Thyroid gland (tissue), 4 donors: ENCODE results near the gene ZNF76. TPM values are rescaled to one million over a fixed set of nuclear protein-coding genes. Genes with fewer than 3 reads are reported as not detected.

ENCODE experiments used
- DNase-seq, 2 donors: peaks; one replicate each; pipeline ENCODE4 v3.0.0-alpha.2; 2019
- H3K27ac ChIP-seq, 3 donors: fragments of 200-600 bp; sonication (generic); 1 replicate in 2 of 3; 2 replicates in 1 of 3; pipeline ENCODE4 v1.5.1; 2016 to 2019; ENCODE audit warnings: mild to moderate bottlenecking in 1 of 3, moderate library complexity in 1 of 3
- H3K27me3 ChIP-seq: fragments of 200-600 bp; sonication (generic); one replicate; pipeline ENCODE4 v1.5.1; 2019
- H3K36me3 ChIP-seq, 2 donors: fragments of 200-600 bp; sonication (generic); one replicate each; pipeline ENCODE4 v1.5.1; 2016 to 2019
- H3K4me1 ChIP-seq, 2 donors: fragments of 200-600 bp; sonication (generic); one replicate each; pipeline ENCODE4 v1.5.1; 2017 to 2019
- H3K4me3 ChIP-seq, 3 donors: fragments of 200-600 bp; sonication (generic); replicated peaks in 1 of 3; 1 replicate in 2 of 3; 2 replicates in 1 of 3; pipeline ENCODE4 v1.5.1; 2016; ENCODE audit warnings: mild to moderate bottlenecking in 1 of 3
- H3K9me3 ChIP-seq: fragments of 200-600 bp; sonication (generic); one replicate; pipeline ENCODE4 v1.5.1; 2017
- POLR2A ChIP-seq, 2 donors: fragments of 450-650 bp; IDR thresholded peaks; one replicate each; pipeline ENCODE4 v1.6.1; 2017; ENCODE audit warnings: antibody characterized with exemption in 2 of 2, mild to moderate bottlenecking in 2 of 2, moderate library complexity in 1 of 2
- WGBS, 2 donors: methylation state at CpG; one replicate each; pipeline ENCODE4 v1.1.5; 2017; 5-methylcytosine and 5-hydroxymethylcytosine counted together
- intact Hi-C: fragments of 100-400 bp; cut with DNase I; formaldehyde crosslinking; loops from one replicate; pipeline ENCODE4 v1.15.1; 2023
- total RNA-seq, 4 donors: library from RNA; depleted of rRNA; stranded (reverse); fragments of >200 nt; gene quantifications; one replicate each; pipeline ENCODE4 v1.2.3, GENCODE V29; 2016
- TF ChIP-seq, protein P1 (sequence below), 6 experiments: fragments of 200-600 bp in 3 of 6; fragments of 450-650 bp in 3 of 6; sonication (generic) in 3 of 6; IDR thresholded peaks; one replicate each; pipeline ENCODE4 v1.5.1; 2016 to 2019; ENCODE audit warnings: antibody characterized with exemption in 6 of 6, mild to moderate bottlenecking in 2 of 6, inconsistent platforms in 1 of 6, moderate library complexity in 1 of 6

ZNF76 gene
- total RNA-seq, 4 donors from 2014 or later: 54.3 to 81.7 (median 71.6) TPM

DNA sequence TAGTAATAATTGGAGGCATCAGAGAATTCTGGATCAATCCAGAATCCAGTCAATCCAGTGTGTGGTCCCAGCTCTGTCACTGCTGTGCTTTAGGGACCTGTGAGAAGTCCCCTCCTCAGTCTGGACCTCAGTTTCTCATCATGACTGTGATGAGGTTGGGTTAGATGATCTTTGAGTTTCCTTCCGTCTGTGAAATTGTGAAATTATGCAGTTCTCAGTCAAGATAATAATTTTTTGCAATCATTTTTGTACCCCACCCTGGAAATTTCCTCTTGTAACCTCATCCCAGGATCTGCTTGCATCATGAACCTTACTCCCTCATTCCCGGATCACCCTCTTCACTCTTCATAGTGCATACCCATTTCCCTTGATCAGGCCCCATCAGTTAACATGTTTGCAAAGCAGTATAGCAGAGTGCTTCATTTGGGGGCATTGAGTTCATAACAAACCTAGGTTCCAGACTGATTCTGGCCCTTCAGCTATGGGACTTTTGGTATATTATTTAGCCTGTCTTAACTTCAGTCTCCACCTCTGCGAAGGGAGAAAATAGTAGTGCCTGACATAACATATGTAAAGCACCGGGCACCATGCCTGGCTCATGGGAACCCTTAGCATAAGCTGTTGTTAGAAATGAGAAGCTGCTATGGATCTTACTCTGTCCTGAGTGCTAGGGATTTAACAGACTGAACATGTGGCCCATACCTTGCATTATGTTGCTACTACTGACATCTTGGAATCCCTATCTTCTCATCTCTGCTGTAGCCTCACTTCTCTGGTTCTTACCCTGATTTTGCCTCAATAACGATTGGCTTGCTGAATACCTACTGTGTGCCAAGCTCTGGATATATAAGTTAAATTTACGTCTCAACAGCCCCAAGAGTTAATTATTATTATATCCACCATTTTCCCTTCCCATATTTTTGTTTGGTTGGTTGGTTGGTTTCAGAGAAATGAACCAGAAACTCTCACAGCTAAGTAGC, 1.3 kb downstream of the ZNF76 start:
- intact Hi-C loops: no loop called here
- H3K4me3 ChIP-seq: peak overlapping the region in 1 of 3 donors; percentile 84
- H3K27ac ChIP-seq: peak overlapping the region; percentile 95 to 99 (median 98)
- DNase-seq: no peak
- peaks cover 29 to 50% of the 10 kb centered on the region in 2 donors for H3K4me1 ChIP-seq
- no peaks in the 10 kb centered on the region for H3K36me3 ChIP-seq
- TF ChIP-seq, protein P1, sequence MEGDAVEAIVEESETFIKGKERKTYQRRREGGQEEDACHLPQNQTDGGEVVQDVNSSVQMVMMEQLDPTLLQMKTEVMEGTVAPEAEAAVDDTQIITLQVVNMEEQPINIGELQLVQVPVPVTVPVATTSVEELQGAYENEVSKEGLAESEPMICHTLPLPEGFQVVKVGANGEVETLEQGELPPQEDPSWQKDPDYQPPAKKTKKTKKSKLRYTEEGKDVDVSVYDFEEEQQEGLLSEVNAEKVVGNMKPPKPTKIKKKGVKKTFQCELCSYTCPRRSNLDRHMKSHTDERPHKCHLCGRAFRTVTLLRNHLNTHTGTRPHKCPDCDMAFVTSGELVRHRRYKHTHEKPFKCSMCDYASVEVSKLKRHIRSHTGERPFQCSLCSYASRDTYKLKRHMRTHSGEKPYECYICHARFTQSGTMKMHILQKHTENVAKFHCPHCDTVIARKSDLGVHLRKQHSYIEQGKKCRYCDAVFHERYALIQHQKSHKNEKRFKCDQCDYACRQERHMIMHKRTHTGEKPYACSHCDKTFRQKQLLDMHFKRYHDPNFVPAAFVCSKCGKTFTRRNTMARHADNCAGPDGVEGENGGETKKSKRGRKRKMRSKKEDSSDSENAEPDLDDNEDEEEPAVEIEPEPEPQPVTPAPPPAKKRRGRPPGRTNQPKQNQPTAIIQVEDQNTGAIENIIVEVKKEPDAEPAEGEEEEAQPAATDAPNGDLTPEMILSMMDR (IDR thresholded peaks at IDR 0.05): no peak
- TF ChIP-seq POLR2A (IDR thresholded peaks at IDR 0.05): no peak
- WGBS, 2 donors: 84 to 89% methylated on average over 6 of the region's 6 CpGs
- no peaks in the 10 kb centered on the region for H3K27me3 ChIP-seq
- H3K9me3 ChIP-seq: no peaks in the 10 kb centered on the region

DNA sequence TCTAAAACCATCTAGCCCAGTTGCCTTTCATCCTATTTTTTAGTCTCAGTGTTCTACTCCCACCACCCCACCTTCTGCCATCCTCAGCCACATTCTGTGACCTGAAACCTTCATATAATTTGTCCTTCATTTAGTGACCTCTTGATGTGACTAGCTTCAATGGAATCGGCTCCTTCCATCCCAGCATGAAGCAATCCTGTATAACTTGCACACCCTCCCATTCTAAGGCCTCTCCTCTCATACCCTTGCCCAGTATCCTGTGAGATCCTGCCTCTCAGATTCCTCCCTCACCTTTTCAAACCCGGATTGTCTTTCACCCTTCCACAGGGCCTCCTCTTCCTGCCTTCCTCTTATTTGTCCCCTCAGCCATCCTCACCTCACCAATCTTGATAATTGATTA, 3.1 kb downstream of the ZNF76 start:
- Histone ChIP-seq H3K36me3 (no peaks in the 10 kb centered on the region), H3K4me1 (peaks cover 29 to 49% of the 10 kb centered on the region in 2 donors), H3K9me3 (no peaks in the 10 kb centered on the region), H3K27ac (peak overlapping the region in 1 of 3 donors; percentile 4), H3K27me3 (no peaks in the 10 kb centered on the region), H3K4me3 (no peak overlapping the region)
- DNase-seq: no peak
- 67 to 82% methylated on average over 1 to 2 of the region's 2 CpGs for WGBS, 2 donors
- intact Hi-C loops: no loop called here
- TF ChIP-seq POLR2A (IDR thresholded peaks at IDR 0.05): no peak
- TF ChIP-seq, protein P1 (IDR thresholded peaks at IDR 0.05): no peak

DNA sequence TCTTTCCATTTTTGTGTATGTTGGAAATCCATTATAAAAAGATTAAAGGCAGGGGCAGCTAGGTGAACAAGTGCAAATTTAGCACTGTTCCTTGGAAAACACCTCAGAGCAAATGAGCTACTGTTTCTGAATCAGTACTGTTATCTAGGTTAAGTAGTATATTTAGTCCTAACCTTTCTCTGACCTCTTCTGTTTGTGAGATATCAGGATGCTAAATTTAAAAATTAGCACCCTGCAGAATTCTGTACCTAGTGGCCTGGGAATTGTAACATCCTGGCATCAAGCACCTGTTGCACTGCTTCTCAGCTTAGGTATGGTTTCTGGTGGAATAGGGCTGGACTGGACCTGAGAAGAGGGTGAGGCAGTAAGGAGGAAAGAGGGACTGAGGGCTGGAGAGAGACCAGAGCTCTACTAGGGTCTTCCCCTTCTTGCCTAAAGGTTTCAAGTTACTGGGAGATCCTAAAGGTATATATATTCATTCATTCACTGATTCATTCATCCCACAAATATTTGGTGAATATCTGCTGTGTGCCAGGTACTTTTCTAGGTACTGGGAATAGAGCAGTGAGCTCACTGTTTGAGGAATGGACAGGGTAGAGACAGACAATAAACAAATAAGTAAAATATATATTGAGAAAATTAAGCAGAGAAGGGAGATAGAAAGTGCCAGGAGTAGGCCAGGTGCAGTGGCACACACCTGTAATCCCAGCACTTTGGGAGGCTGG, 5.2 kb downstream of the ZNF76 start:
- Histone ChIP-seq H3K4me3 (no peak overlapping the region), H3K4me1 (peaks cover 21 to 38% of the 10 kb centered on the region in 2 donors)
- intact Hi-C loops: no loop called here

DNA sequence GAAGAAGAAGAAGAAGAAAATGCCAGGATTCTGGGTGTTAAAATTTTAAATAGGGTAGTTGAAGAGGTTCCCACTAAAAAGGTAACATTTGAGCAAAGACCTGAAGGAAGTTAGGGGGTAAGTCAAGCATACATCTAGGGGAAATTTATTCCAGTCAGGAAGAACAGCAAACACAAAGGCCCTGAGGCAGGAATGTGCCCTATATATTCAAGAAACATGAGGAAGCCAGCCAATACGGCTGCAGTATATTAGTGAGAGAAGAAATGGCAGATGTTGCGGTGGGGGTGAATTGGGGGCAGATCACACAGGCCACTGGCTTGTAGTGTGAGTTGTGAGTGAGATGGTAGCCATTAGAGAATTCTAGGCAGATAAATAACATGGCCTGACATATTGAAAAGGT, 6.0 kb downstream of the ZNF76 start:
- no peak for DNase-seq
- Histone ChIP-seq H3K4me3 (no peak overlapping the region), H3K27ac (no peak overlapping the region), H3K36me3 (no peaks in the 10 kb centered on the region), H3K4me1 (peaks cover 16 to 34% of the 10 kb centered on the region in 2 donors), H3K27me3 (no peaks in the 10 kb centered on the region), H3K9me3 (no peaks in the 10 kb centered on the region)
- 94 to 96% methylated on average over 2 of the region's 2 CpGs for WGBS, 2 donors
- TF ChIP-seq POLR2A (IDR thresholded peaks at IDR 0.05): no peak
- TF ChIP-seq, protein P1 (IDR thresholded peaks at IDR 0.05): no peak
- intact Hi-C loops: no loop called here

More for the DNA sequence above, 5.2 kb downstream of the ZNF76 start:
- Histone ChIP-seq H3K27me3 (no peaks in the 10 kb centered on the region), H3K36me3 (no peaks in the 10 kb centered on the region), H3K9me3 (no peaks in the 10 kb centered on the region), H3K27ac (peak overlapping the region in 2 of 3 donors; percentile 15 to 35)
- no peak for DNase-seq
- TF ChIP-seq POLR2A (IDR thresholded peaks at IDR 0.05): no peak
- TF ChIP-seq, protein P1 (IDR thresholded peaks at IDR 0.05): no peak
